HCT116 (cell line): ENCODE data around the gene TYW1. TPM values are rescaled to one million over a fixed set of nuclear protein-coding genes. Genes with fewer than 3 reads are reported as not detected.

Source experiments
- ATAC-seq: fragments of 200-7000 bp; cut with Tn5 transposase; 2 replicates; pipeline ENCODE4 v1.9.1; 2020; ENCODE audit warnings: mild to moderate bottlenecking, moderate library complexity
- BruUV-seq: library from RNA; stranded (reverse); fragments of 400-500 nt; replicated peaks from 2 replicates; lab custom pipeline; 2021; lab: Mats Ljungman, UMichigan
- CTCF ChIA-PET: fragments of 300-600 bp; sonication (Branson Sonifier 250); formaldehyde crosslinking; loops from one replicate; lab custom pipeline; 2021; ENCODE audit warnings: antibody characterized with exemption; lab: Charles Lee
- POLR2A ChIA-PET: fragments of 300-600, 350-600 bp; sonication (Branson Sonifier 250); formaldehyde crosslinking; loops from one replicate; lab custom pipeline; 2021; ENCODE audit warnings: antibody characterized with exemption; lab: Charles Lee
- RAD21 ChIA-PET, 2 experiments: fragments of 300-600 bp; sonication (Branson Sonifier 250); formaldehyde crosslinking; loops; one replicate each; lab custom pipeline; 2023; ENCODE audit warnings: low total read pairs in 2 of 2; ENCODE audit not compliant: uncharacterized antibody in 2 of 2, unreplicated experiment in 2 of 2, low non-redundant PET in 1 of 2; lab: Charles Lee
- DNase-seq: peaks from one replicate; pipeline ENCODE4 v3.0.0-alpha.2; 2010; ENCODE audit warnings: low read depth, low spot score
- H2AFZ ChIP-seq: fragments of 200-600 bp; shearing (Covaris generic), sonication (generic); 2 replicates; pipeline ENCODE4 v1.6.1; 2017; ENCODE audit warnings: low read depth, mixed run types, mixed read lengths, antibody characterized with exemption, low read length; ENCODE audit not compliant: poor library complexity, severe bottlenecking
- H3K27ac ChIP-seq: 2 replicates; pipeline ENCODE4 v1.5.1; 2012; ENCODE audit warnings: low read depth, low read length
- H3K27me3 ChIP-seq: fragments of 200-600 bp; sonication (generic); 2 replicates; pipeline ENCODE4 v1.6.1; 2016; ENCODE audit warnings: mixed run types, low read length, mixed read lengths; ENCODE audit not compliant: insufficient read depth
- H3K36me3 ChIP-seq, 2 experiments: fragments of 200-500 bp in 1 of 2; fragments of 200-600 bp in 1 of 2; sonication (Bioruptor generic) in 1 of 2; sonication (generic) in 1 of 2; 2 replicates each; pipeline versions ENCODE4 v1.5.1 to v1.6.1; 2014 to 2016; ENCODE audit warnings: low read length in 2 of 2, inconsistent platforms in 1 of 2, mixed read lengths in 1 of 2, mixed run types in 1 of 2; ENCODE audit not compliant: insufficient read depth in 2 of 2, control insufficient read depth in 1 of 2
- H3K4me1 ChIP-seq, 2 experiments: fragments of 200-600 bp in 1 of 2; sonication (generic) in 1 of 2; 2 replicates each; pipeline versions ENCODE4 v1.5.1 to v1.6.1; 2012 to 2017; ENCODE audit warnings: low read length in 2 of 2, inconsistent platforms in 1 of 2, mild to moderate bottlenecking in 1 of 2, mixed read lengths in 1 of 2, mixed run types in 1 of 2, moderate library complexity in 1 of 2; ENCODE audit not compliant: insufficient read depth in 2 of 2, control insufficient read depth in 1 of 2
- H3K4me2 ChIP-seq: fragments of 200-600 bp; sonication (generic); 2 replicates; pipeline ENCODE4 v1.6.1; 2017; ENCODE audit warnings: mixed run types, low read length, mixed read lengths
- H3K4me3 ChIP-seq, 2 experiments: fragments of 200-600 bp in 1 of 2; sonication (generic) in 1 of 2; replicated peaks in 1 of 2; 2 replicates each; pipeline ENCODE4 v1.5.1; 2011 to 2016; ENCODE audit warnings: low read length in 2 of 2, control low read depth in 1 of 2, low read depth in 1 of 2, mild to moderate bottlenecking in 1 of 2, mixed read lengths in 1 of 2, mixed run types in 1 of 2
- H3K79me2 ChIP-seq: fragments of 200-600 bp; sonication (generic); 2 replicates; pipeline ENCODE4 v1.6.1; 2017; ENCODE audit warnings: mild to moderate bottlenecking, mixed run types, low read length, moderate library complexity, mixed read lengths; ENCODE audit not compliant: insufficient read depth
- H3K9ac ChIP-seq: fragments of 200-600 bp; sonication (generic); 2 replicates; pipeline ENCODE4 v1.6.1; 2016; ENCODE audit warnings: low read length, mixed read lengths
- H3K9me2 ChIP-seq: fragments of 200-600 bp; sonication (generic), shearing (Covaris generic); 2 replicates; pipeline ENCODE4 v1.6.1; 2017; ENCODE audit warnings: mixed run types, mild to moderate bottlenecking, moderate library complexity; ENCODE audit not compliant: insufficient read depth
- H3K9me3 ChIP-seq, 2 experiments: fragments of 200-500 bp in 1 of 2; fragments of 200-600 bp in 1 of 2; sonication (Bioruptor generic) in 1 of 2; sonication (generic) in 1 of 2; 2 replicates each; pipeline ENCODE4 v1.6.1; 2014 to 2017; ENCODE audit warnings: low read length in 2 of 2, mixed read lengths in 2 of 2, inconsistent platforms in 1 of 2, low read depth in 1 of 2, mild to moderate bottlenecking in 1 of 2, mixed run types in 1 of 2, moderate library complexity in 1 of 2; ENCODE audit not compliant: control insufficient read depth in 1 of 2, insufficient read depth in 1 of 2
- H4K20me1 ChIP-seq: fragments of 200-600 bp; sonication (generic), shearing (Covaris generic); 2 replicates; pipeline ENCODE4 v1.6.1; 2017; ENCODE audit warnings: mixed run types, mild to moderate bottlenecking, moderate library complexity; ENCODE audit not compliant: insufficient read depth
- CBX3 ChIP-seq: IDR thresholded peaks from 2 replicates; pipeline ENCODE4 v1.6.1; 2012; ENCODE audit warnings: low read depth
- CEBPB ChIP-seq: IDR thresholded peaks from 2 replicates; pipeline ENCODE4 v1.6.1; 2012; ENCODE audit warnings: low read depth
- CTCF ChIP-seq, 3 experiments: fragments of 200-600 bp in 1 of 3; sonication (generic) in 1 of 3; IDR thresholded peaks in 2 of 3; conservative IDR thresholded peaks in 1 of 3; 2 replicates each; pipeline ENCODE4 v1.5.1; 2012 to 2017; ENCODE audit warnings: low read depth in 2 of 3, low read length in 2 of 3, antibody characterized with exemption in 1 of 3, borderline replicate concordance in 1 of 3, control low read depth in 1 of 3, mild to moderate bottlenecking in 1 of 3, mixed read lengths in 1 of 3, mixed run types in 1 of 3, moderate library complexity in 1 of 3; ENCODE audit not compliant: insufficient read depth in 1 of 3
- ELF1 ChIP-seq: IDR thresholded peaks from 2 replicates; pipeline ENCODE4 v1.6.1; 2012; ENCODE audit warnings: low read depth, borderline replicate concordance
- EZH2phosphoT487 ChIP-seq: fragments of 200-600 bp; IDR thresholded peaks from 2 replicates; pipeline ENCODE4 v1.6.1; 2018; ENCODE audit warnings: antibody characterized with exemption, borderline replicate concordance
- FOSL1 ChIP-seq: IDR thresholded peaks from 2 replicates; pipeline ENCODE4 v1.6.1; 2012; ENCODE audit warnings: low read depth
- POLR2A ChIP-seq: IDR thresholded peaks from 2 replicates; pipeline ENCODE4 v1.7.0; 2011; ENCODE audit warnings: borderline replicate concordance; ENCODE audit not compliant: insufficient read depth, insufficient read length; ENCODE audit errors: extremely low read depth
- RAD21 ChIP-seq: IDR thresholded peaks from 2 replicates; pipeline ENCODE4 v1.6.1; 2012; ENCODE audit warnings: low read depth, mild to moderate bottlenecking
- REST ChIP-seq: IDR thresholded peaks from 2 replicates; pipeline ENCODE4 v1.6.1; 2012; ENCODE audit warnings: low read depth
- SIN3A ChIP-seq: IDR thresholded peaks from 2 replicates; pipeline ENCODE4 v1.6.1; 2012; ENCODE audit warnings: low read depth
- SRF ChIP-seq: IDR thresholded peaks from 2 replicates; pipeline ENCODE4 v1.6.1; 2012; ENCODE audit warnings: low read depth
- YY1 ChIP-seq: IDR thresholded peaks from 2 replicates; pipeline ENCODE4 v1.6.1; 2011; ENCODE audit warnings: low read length, low read depth, moderate library complexity, mild to moderate bottlenecking; ENCODE audit not compliant: insufficient replicate concordance; ENCODE audit errors: extremely low read depth
- intact Hi-C: fragments of 100-400 bp; cut with micrococcal nuclease; formaldehyde crosslinking; loops from 2 replicates; pipeline ENCODE4 v1.10.0; 2022
- total RNA-seq: library from RNA; stranded (reverse); gene quantifications from one replicate; pipeline ENCODE4 v1.2.1, GENCODE V29; 2021; ENCODE audit not compliant: unreplicated experiment

TYW1 gene
- total RNA-seq, 1 experiment from 2014 or later, result 16.6 TPM

- Histone ChIP-seq H3K27me3 (no peaks in the 10 kb centered on the region), H3K4me3 (no peak overlapping the region), H4K20me1 (no peaks in the 10 kb centered on the region), H3K9me2 (no peaks in the 10 kb centered on the region), H3K79me2 (no peaks in the 10 kb centered on the region), H3K27ac (no peak overlapping the region), H2AFZ (no peak overlapping the region), H3K36me3 (peaks cover 12 to 22% of the 10 kb centered on the region in 2 experiments; a peak in 3 of 4 replicates), H3K9ac (no peak overlapping the region), H3K4me2 (no peak overlapping the region), H3K4me1 (peaks cover 1 to 6% of the 10 kb centered on the region in 2 experiments), H3K9me3 (no peaks in the 10 kb centered on the region)
- ChIA-PET RAD21 (no interaction called here), POLR2A (no interaction called here), CTCF (no interaction called here)
- no peak for DNase-seq
- no peak for ATAC-seq
- intact Hi-C loops, result no loop called here
- no TSS peak for BruUV-seq
- TF ChIP-seq CTCF (IDR thresholded peaks at IDR 0.05 in 2 of 3, conservative IDR thresholded peaks at IDR 0.05 in 1 of 3; ENCODE audit: borderline replicate concordance in 1 of 3, insufficient read depth in 1 of 3, low read depth in 2 of 3, low read length in 2 of 3), result no peak
- TF ChIP-seq POLR2A, result no peak
- no peak for TF ChIP-seq CEBPB
- TF ChIP-seq CBX3, result no peak
- no peak for TF ChIP-seq ELF1
- TF ChIP-seq YY1, result no peak
- TF ChIP-seq REST, result no peak
- no peak for TF ChIP-seq FOSL1
- no peak for TF ChIP-seq RAD21
- no peak for TF ChIP-seq SIN3A
- no peak for TF ChIP-seq SRF
- TF ChIP-seq EZH2phosphoT487, result no peak
Observed at GRCh38 chr7:66957595-66958290, 38.9 kb upstream of the TYW1 start.
